Activated naive CD8-positive, alpha-beta T cell treated with anti-CD3 and anti-CD28 coated beads, Interleukin-2, amount 50 U/mL, for 24 hours (primary cell): Measurements from ENCODE around the gene SLIT3.

ENCODE experiments used
- ATAC-seq: fragments of 150-1000 bp; cut with Tn5 transposase; one replicate; pipeline ENCODE4 v1.10.0; 2021
- DNase-seq: peaks from one replicate; pipeline ENCODE4 v3.0.0; 2021
- H3K27ac Mint-ChIP-seq: one replicate; pipeline ENCODE4 v1.8.0; 2021; ENCODE audit warnings: mild to moderate bottlenecking, mixed read lengths
- H3K27me3 Mint-ChIP-seq: one replicate; pipeline ENCODE4 v1.8.0; 2021; ENCODE audit warnings: mixed read lengths
- H3K36me3 Mint-ChIP-seq: one replicate; pipeline ENCODE4 v1.8.0; 2021; ENCODE audit warnings: low read depth, mixed read lengths
- H3K4me1 Mint-ChIP-seq: one replicate; pipeline ENCODE4 v1.8.0; 2021; ENCODE audit warnings: mixed read lengths
- H3K4me3 Mint-ChIP-seq: one replicate; pipeline ENCODE4 v1.8.0; 2021; ENCODE audit warnings: mild to moderate bottlenecking, moderate library complexity, mixed read lengths
- H3K9me3 Mint-ChIP-seq: one replicate; pipeline ENCODE4 v1.8.0; 2021; ENCODE audit warnings: mixed read lengths

SLIT3 gene

DNA sequence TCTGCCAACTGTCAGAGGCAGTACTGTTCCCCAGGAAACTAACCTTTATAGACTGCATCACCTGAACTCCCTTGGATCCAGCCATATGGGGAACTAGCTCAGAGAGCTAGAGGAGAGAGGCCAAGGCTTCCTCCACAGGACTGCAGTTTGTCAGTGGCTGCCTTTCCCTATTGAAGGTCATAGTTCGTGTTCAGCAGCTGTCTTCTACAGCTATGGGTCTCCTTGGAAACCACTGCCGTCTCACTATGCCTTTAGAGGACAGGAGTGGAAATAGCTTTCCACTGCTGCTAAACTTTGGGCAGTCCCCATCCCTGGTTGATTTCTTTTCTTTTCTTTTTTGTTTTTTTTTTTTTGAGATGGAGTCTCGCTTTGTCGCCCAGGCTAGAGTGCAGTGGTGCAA, 4.4 kb upstream of the SLIT3 start:
- Mint-ChIP-seq H3K9me3 (no peaks in the 10 kb centered on the region), H3K36me3 (no peaks in the 10 kb centered on the region), H3K27ac (no peak overlapping the region), H3K4me1 (peaks cover 5% of the 10 kb centered on the region), H3K27me3 (peaks cover 32% of the 10 kb centered on the region), H3K4me3 (no peak overlapping the region)
- no peak for ATAC-seq
- no peak for DNase-seq

DNA sequence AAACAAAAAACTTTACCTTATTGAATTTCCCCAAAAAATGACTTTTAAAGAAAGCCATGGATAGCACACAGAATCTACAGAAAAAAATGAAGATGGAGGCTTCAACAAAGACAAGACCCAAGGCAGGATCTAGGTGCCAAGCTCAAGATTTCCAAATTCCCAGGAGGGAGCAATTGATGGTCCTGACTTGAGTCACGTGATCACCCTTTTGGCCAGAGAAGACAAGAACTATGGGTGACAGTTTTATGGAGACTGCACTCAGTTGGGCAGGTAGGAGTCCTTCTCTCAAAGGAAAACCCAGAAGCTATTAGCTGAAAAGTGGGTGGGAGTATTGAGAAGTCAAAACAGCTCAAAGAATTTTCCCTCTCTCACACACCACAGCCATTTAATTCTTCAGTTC, 3.2 kb upstream of the SLIT3 start:
- Mint-ChIP-seq H3K4me3 (no peak overlapping the region), H3K27me3 (peaks cover 42% of the 10 kb centered on the region), H3K27ac (no peak overlapping the region), H3K4me1 (peaks cover 5% of the 10 kb centered on the region), H3K9me3 (no peaks in the 10 kb centered on the region), H3K36me3 (no peaks in the 10 kb centered on the region)
- DNase-seq (no peak), ATAC-seq (no peak)

GRCh38 chr5:169303119-169303515, 2.2 kb upstream of the SLIT3 start:
- no peaks in the 10 kb centered on the region for H3K9me3 Mint-ChIP-seq
- no peak for DNase-seq
- peaks cover 50% of the 10 kb centered on the region for H3K27me3 Mint-ChIP-seq

DNA sequence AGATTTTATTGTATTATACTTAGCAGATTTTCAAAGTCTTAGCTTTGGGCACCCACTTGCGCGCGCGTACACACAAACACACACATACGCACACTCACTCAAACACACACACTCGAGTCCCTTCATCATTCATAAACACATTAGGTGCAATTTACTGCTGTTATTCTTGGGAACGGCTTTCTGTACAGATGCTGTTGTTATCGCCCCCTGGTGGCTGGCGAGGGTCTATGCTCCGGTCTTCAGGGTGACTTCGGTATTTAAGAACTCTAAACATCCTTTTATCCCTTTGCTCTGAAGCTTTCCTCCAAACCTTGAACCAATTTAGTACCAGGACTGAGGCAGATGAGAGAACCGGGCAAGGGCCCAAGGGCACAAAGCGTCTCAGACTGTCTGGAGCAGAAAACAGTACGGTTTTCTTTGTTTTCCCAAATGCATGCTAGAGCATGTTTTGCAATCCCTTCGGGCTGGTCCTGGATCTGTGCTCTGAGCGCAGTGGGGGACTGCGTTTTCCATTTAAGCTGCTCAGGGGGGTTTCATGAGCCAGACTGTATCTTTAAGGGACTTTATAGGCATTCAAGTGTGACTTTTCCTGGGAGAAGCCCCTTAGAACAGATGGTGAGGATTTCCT, 1.7 kb upstream of the SLIT3 start:
- ATAC-seq (peak; percentile 15), DNase-seq (peak; percentile 67)
- peaks cover 5% of the 10 kb centered on the region for H3K4me1 Mint-ChIP-seq
- H3K4me3 Mint-ChIP-seq = no peak overlapping the region
- no peaks in the 10 kb centered on the region for H3K36me3 Mint-ChIP-seq
- no peaks in the 10 kb centered on the region for H3K9me3 Mint-ChIP-seq
- H3K27ac Mint-ChIP-seq = no peak overlapping the region
- peaks cover 48% of the 10 kb centered on the region for H3K27me3 Mint-ChIP-seq

More at GRCh38 chr5:169303119-169303515, 2.2 kb upstream of the SLIT3 start:
- H3K36me3 Mint-ChIP-seq = no peaks in the 10 kb centered on the region
- H3K4me1 Mint-ChIP-seq = peaks cover 5% of the 10 kb centered on the region
- no peak overlapping the region for H3K4me3 Mint-ChIP-seq
- ATAC-seq = no peak
- no peak overlapping the region for H3K27ac Mint-ChIP-seq

DNA sequence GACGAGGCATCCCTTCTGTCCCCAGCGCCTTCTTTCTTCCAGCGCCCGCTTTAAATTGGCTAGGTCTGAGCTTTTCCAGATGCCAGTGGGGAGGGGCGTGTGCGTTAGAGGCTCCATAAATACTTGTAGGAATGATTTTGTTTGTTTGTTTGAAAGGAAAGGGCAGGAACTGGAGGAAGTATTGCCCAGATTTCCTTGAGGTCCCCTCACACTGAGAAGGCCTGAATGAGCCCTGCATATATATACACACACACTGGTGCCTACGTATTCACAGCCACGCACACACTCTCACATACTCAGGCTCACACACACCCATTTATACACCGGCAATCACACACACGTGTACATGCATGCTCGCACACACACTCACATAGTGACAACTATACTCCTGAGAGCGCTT, 1.0 kb upstream of the SLIT3 start:
- Mint-ChIP-seq H3K27ac (no peak overlapping the region), H3K27me3 (peaks cover 47% of the 10 kb centered on the region), H3K36me3 (no peaks in the 10 kb centered on the region), H3K4me1 (peaks cover 5% of the 10 kb centered on the region), H3K9me3 (no peaks in the 10 kb centered on the region), H3K4me3 (no peak overlapping the region)
- ATAC-seq = no peak
- DNase-seq = no peak

GRCh38 chr5:169301386-169301934, 521 bp upstream of the SLIT3 start:
- no peaks in the 10 kb centered on the region for H3K36me3 Mint-ChIP-seq
- no peak overlapping the region for H3K4me3 Mint-ChIP-seq
- H3K4me1 Mint-ChIP-seq = peaks cover 5% of the 10 kb centered on the region
- H3K27ac Mint-ChIP-seq = no peak overlapping the region
- H3K9me3 Mint-ChIP-seq = no peaks in the 10 kb centered on the region
- H3K27me3 Mint-ChIP-seq = peaks cover 47% of the 10 kb centered on the region
- DNase-seq (no peak), ATAC-seq (no peak)

DNA sequence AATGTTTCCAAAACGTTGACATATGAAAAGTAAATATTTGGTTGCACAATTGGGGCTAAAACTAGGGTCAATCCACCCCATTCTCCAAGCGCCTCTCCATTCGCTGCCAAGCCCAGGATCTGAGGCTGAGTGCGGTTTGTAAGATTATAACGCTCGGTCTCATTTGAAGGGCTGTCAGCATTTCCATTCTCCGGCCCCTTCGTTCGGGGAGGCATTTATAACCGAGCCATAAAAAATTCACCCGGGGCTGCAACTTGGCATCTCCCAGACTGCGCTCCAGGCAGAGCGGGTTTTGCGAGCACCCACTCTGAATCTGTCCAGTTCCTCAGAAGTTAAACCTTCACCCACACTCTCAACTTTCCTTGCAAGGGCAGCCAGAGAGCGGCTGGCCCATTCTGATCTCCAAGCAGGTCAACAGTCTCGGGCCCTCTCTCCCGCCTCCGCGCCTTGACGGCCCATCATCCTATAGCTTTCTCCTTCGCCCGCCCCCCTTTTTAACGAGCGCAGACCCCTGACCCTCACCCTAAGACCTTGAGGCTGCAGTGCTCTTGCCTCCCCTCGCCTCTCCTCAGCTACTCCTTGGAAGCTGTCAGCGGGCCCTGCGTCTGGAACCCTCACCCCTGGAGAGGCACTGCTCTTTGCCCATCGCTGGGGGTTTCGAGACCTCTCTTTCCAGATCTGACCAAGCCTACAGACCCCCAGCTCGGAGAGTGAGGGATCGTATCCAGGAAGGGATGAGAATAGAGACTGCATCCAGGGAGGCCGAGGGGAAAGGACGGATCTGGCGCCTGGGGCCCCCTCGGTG, 1.1 kb downstream of the SLIT3 start:
- H3K9me3 Mint-ChIP-seq = no peaks in the 10 kb centered on the region
- no peak overlapping the region for H3K4me3 Mint-ChIP-seq
- H3K36me3 Mint-ChIP-seq = no peaks in the 10 kb centered on the region
- peaks cover 5% of the 10 kb centered on the region for H3K4me1 Mint-ChIP-seq
- ATAC-seq (no peak), DNase-seq (no peak)
- H3K27ac Mint-ChIP-seq = no peak overlapping the region
- peaks cover 43% of the 10 kb centered on the region for H3K27me3 Mint-ChIP-seq

- no peaks in the 10 kb centered on the region for H3K9me3 Mint-ChIP-seq
- no peak overlapping the region for H3K4me3 Mint-ChIP-seq
- H3K27ac Mint-ChIP-seq = no peak overlapping the region
- peaks cover 39% of the 10 kb centered on the region for H3K27me3 Mint-ChIP-seq
- H3K36me3 Mint-ChIP-seq = no peaks in the 10 kb centered on the region
- DNase-seq = no peak
- ATAC-seq = no peak
- peaks cover 5% of the 10 kb centered on the region for H3K4me1 Mint-ChIP-seq
These were observed 1.7 kb downstream of the SLIT3 start for GRCh38 chr5:169299191-169299662.

GRCh38 chr5:169298193-169298592, 2.7 kb downstream of the SLIT3 start:
- Mint-ChIP-seq H3K4me1 (peaks cover 5% of the 10 kb centered on the region), H3K9me3 (no peaks in the 10 kb centered on the region), H3K27me3 (peaks cover 35% of the 10 kb centered on the region), H3K4me3 (no peak overlapping the region), H3K27ac (no peak overlapping the region), H3K36me3 (no peaks in the 10 kb centered on the region)
- ATAC-seq (no peak), DNase-seq (no peak)

DNA sequence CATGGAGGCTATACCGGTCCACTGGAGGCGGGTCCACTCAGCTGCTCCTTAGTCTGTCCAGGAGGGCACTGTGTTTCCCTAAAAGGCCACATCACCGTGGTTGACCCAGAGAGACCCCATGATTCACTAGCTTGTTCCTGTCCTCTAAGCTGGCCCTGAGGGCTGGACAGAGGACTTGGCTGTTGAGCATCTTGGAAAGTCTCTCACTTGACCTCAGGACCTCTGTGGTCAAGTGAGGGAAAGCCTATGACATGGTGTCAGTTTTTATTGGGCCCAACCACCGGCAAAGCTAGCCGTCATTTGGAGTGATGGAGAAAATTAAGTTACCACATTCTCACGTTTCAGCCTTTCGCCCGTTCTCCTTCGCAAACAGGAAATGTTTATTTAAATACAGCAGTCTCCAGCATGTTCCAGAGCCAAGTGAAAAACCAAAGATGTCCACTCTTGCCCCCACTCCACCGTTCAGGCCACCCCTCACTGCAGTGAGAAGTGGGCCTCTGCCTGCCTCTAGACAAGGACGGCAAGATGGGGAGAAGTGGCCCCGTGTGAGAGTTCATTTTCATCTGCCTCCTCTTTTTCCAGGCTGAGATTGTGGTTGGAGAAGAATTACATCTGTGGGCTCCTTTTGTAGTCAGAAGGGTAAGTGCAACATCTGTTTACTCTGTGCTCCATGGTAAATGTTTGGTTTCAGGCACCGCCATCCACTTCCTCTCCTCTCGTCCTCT, 4.4 kb downstream of the SLIT3 start:
- Mint-ChIP-seq H3K4me3 (no peak overlapping the region), H3K27ac (no peak overlapping the region), H3K36me3 (no peaks in the 10 kb centered on the region), H3K27me3 (peaks cover 24% of the 10 kb centered on the region), H3K9me3 (no peaks in the 10 kb centered on the region), H3K4me1 (no peaks in the 10 kb centered on the region)
- DNase-seq (no peak), ATAC-seq (no peak)

DNA sequence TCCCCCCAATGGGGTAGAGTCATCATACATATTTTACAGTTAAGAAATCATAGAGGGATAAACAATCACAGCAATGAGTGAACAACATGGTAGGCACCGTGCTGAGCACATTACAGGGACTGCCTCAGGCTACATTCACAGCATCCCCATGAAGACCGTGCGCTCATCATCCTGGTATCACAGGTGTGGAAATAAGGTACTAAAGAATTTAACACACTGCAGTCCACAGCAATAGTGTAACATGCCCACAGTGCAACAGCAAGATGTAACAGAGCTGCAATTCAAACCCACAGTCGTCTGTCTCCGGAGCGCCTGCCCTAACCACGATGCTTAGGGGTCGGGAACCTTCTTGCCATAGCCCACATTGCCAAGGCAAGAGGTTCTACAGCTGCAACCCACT, 5.6 kb downstream of the SLIT3 start:
- ATAC-seq (no peak), DNase-seq (no peak)
- no peaks in the 10 kb centered on the region for H3K4me1 Mint-ChIP-seq
- H3K27ac Mint-ChIP-seq = no peak overlapping the region
- H3K36me3 Mint-ChIP-seq = no peaks in the 10 kb centered on the region
- H3K4me3 Mint-ChIP-seq = no peak overlapping the region
- H3K27me3 Mint-ChIP-seq = peaks cover 18% of the 10 kb centered on the region
- no peaks in the 10 kb centered on the region for H3K9me3 Mint-ChIP-seq

- Mint-ChIP-seq H3K4me3 (no peak overlapping the region), H3K4me1 (no peaks in the 10 kb centered on the region), H3K9me3 (no peaks in the 10 kb centered on the region), H3K27me3 (peaks cover 11% of the 10 kb centered on the region), H3K27ac (no peak overlapping the region), H3K36me3 (no peaks in the 10 kb centered on the region)
- ATAC-seq (no peak), DNase-seq (no peak)
These were observed 6.3 kb downstream of the SLIT3 start for GRCh38 chr5:169294621-169295020.

GRCh38 chr5:169291877-169292276, 9.1 kb downstream of the SLIT3 start:
- Mint-ChIP-seq H3K4me1 (no peaks in the 10 kb centered on the region), H3K4me3 (no peak overlapping the region), H3K27ac (no peak overlapping the region), H3K36me3 (no peaks in the 10 kb centered on the region), H3K9me3 (no peaks in the 10 kb centered on the region), H3K27me3 (peaks cover 7% of the 10 kb centered on the region)
- DNase-seq (no peak), ATAC-seq (no peak)

- DNase-seq = no peak
- ATAC-seq = no peak
- H3K27ac Mint-ChIP-seq = no peak overlapping the region
- H3K9me3 Mint-ChIP-seq = peaks cover under 1% of the 10 kb centered on the region
- H3K36me3 Mint-ChIP-seq = no peaks in the 10 kb centered on the region
- H3K4me1 Mint-ChIP-seq = no peaks in the 10 kb centered on the region
- peaks cover 8% of the 10 kb centered on the region for H3K27me3 Mint-ChIP-seq
- H3K4me3 Mint-ChIP-seq = no peak overlapping the region
These were observed 10.0 kb downstream of the SLIT3 start for GRCh38 chr5:169290895-169291294.
